GM12891 (cell line): Measurements from ENCODE around the gene COL4A1.

Experiments
- PAX5 ChIP-seq: IDR thresholded peaks from 2 replicates; pipeline ENCODE4 v1.6.1; 2011; ENCODE audit warnings: low read length, moderate library complexity, mild to moderate bottlenecking; ENCODE audit not compliant: insufficient read depth, severe bottlenecking
- POLR2A ChIP-seq: IDR thresholded peaks from 2 replicates; pipeline ENCODE4 v1.6.1; 2011; ENCODE audit warnings: low read depth, low read length, control low read depth
- POLR2AphosphoS5 ChIP-seq: IDR thresholded peaks from 2 replicates; pipeline ENCODE4 v1.6.1; 2011; ENCODE audit warnings: low read depth, low read length, control low read depth
- POU2F2 ChIP-seq: IDR thresholded peaks from 2 replicates; pipeline ENCODE4 v1.6.1; 2011; ENCODE audit warnings: low read depth, mild to moderate bottlenecking, control low read depth, low read length, moderate library complexity
- TAF1 ChIP-seq: IDR thresholded peaks from 2 replicates; pipeline ENCODE4 v1.6.1; 2011; ENCODE audit warnings: low read depth, low read length, control low read depth

- TF ChIP-seq PAX5 (no peak), TAF1 (no peak), POLR2AphosphoS5 (no peak), POLR2A (no peak), POU2F2 (no peak)
Observed at GRCh38 chr13:110297766-110298504, 9.0 kb downstream of the COL4A1 start.
